GM18867 (cell line): ENCODE measurements around the gene ZNF697.
"Not testable (repeated sequence)": the region's sequence is repeated elsewhere in the genome, so short reads cannot be mapped to it uniquely, and the experiment has no call there.

ENCODE experiments used
- ATAC-seq: cut with Tn5 transposase; IDR thresholded peaks from one replicate; pipeline ENCODE4 v1.9.1; 2021; ENCODE audit warnings: mild to moderate bottlenecking, moderate library complexity; ENCODE audit not compliant: unreplicated experiment

Gene ZNF697

DNA sequence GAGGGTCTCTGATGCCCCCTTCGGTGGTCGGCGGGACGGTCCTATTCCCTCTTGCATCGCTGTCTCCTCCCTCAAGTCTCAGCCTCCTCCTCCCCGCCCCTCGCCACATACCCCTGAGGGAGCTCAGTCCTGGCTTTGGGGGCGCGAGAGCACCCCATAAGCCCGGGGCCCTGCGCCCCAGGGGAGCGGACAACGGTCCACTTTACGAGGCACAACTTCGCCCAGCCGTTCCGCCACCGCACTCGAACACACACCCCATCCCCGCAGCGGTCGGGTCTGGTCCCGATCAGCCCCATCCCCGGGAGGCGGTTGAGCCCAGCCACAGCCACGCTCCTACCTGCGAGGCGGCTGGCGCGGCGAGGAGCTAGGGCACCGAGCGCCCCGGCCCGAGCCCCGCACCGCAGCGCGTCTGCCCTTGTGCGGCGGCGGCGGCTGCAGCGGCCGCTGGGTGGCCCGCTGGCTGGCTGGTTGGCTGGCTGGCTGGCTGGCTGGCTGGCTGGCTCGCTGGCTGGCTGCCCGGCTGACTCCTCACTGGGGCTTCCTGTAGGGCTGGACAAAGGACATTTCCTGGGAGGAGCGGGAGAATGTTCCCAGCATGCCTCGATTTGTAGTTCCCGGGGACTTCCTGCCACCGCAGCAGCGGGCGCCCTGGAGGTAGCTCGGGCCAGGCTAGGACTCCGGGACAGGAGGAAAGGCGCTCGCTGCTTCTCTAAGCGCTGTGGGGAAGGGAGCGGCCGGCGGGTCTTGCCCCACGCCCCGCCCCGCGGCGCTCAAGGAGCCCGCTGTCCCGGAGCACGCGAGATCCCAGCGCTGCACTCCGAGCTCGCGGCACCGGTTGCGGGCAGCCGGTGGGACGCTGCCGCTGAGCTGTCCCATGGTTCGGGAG, at the start of gene ZNF697:
Gene ZNF697 (minus strand): TSS at position 533 of the 886 bp plus-strand sequence. CDS start 22,166 bp downstream, outside the sequence.
- ATAC-seq: peak; percentile 74

DNA sequence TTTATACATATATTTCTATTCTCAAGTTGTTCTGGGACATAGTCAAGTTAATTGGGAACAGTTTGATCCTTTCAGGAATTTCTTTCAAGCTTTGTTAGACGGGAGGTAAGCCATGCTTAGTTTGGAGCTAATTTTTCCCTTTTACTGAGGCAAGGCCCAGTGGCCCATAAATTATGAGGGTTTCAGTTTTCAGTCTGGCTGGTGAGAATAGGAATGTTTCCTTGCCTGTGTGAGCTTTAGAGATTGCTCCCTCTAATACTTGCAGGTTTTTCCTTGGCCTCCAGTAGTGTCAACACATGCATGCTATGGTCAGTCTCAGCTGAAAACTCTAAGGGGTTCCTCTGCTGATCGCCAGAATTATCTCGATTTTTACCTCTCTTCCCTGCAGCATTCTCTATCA, 49.5 kb upstream of the ZNF697 start:
- no peak for ATAC-seq

DNA sequence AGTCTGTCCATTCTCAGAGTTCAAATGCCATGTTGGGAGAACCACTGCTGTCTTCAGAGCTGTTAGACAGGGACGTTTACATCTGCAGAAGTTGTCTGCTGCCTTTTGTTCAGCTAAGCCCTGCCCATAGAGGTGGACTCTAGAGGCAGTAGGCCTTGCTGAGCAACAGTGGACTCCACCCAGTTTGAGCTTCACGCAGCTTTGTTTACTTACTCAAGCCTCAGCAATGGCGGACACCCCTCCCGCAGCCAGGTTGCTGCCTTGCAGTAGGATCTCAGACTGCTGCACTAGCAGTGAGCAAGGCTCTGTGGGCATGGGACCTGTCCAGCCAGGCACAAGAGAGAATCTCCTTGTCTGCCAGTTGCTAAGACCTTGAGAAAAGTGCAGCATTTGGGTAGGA, 48.8 kb upstream of the ZNF697 start:
- ATAC-seq: not testable (repeated sequence)

DNA sequence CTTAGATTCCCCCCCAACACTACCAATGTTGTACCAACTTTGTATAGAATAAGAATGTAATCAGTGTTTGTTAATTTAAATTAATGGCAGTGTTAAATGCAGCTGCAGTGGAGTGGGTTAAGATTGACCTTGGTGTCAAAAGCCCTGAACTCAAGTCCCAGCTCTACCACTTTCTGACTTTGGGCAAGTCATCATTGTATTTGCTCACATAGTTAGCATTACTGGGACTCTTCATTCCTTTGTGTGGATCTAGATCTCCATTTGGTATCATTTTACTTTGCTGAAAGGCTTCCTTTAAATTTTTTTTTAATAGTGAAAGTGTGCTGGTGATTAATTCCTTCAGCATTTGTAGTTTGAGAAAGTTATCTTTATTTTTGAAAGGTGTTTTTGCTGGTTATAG, 41.4 kb upstream of the ZNF697 start:
- ATAC-seq: no peak

- no peak for ATAC-seq
Observed at GRCh38 chr1:119688810-119689209, 40.7 kb upstream of the ZNF697 start.

GRCh38 chr1:119687434-119688079, 39.5 kb upstream of the ZNF697 start:
- ATAC-seq: no peak

- ATAC-seq: no peak
Observed at GRCh38 chr1:119686661-119687060, 38.6 kb upstream of the ZNF697 start.

DNA sequence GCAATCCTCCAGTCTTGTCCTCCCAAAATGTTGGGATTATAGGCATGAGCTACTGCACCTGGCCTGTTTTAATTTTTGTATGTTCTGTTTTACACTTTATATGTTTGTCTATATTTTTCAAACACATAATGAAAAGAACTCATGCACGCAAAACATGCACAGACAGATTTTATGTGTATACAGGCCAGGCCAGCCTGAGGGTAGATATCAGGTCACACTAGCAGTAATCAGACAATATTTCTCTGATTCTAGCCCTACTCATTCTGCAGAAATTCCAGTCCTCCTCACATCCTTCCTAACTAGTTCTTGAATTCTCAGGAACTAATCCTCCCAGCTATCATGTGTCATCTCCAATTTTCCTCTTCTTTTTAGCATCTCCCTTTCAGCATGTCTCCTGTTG, 35.8 kb upstream of the ZNF697 start:
- no peak for ATAC-seq

DNA sequence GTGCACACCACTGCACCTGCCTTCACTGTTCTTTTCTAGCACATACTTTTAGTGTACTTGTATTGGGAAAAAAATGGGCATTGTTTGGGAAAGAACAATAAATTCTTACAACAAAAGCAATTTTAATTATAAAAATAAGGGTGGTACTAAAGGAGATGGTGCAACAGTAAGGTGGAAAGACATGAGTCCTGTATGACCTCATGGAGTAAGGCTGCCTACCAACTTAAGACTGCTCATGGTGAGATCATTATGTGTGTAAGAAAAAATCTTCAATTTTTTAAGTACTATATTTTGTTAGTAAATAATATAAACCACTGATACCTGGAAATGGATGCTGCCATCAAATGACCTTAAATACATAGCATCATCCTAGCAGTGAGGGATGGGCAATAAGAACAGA, 34.1 kb upstream of the ZNF697 start:
- ATAC-seq: no peak

GRCh38 chr1:119681560-119681959, 33.5 kb upstream of the ZNF697 start:
- no peak for ATAC-seq

- no peak for ATAC-seq
Observed at GRCh38 chr1:119680723-119681122, 32.7 kb upstream of the ZNF697 start.

- ATAC-seq: no peak
Observed at GRCh38 chr1:119680193-119680592, 32.1 kb upstream of the ZNF697 start.

DNA sequence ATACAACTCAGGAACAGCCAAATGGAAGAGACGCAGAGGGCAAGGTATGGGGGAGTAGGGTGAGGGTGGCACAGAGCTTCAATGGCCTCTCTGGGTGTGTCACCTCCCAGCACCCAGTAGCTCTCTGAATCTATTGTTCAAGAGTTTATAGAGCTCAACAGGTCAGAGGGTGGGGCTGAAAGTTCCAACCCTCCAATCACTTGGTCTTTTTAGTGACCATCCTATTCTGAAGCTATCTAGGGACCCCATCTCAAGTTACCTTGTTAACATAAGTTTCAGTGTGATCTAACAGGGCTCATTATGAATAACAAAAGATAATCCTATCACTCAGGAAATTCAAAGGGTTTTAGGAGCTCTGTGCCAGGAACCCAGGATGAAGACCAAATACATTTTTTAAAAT, 31.2 kb upstream of the ZNF697 start:
- ATAC-seq: no peak

DNA sequence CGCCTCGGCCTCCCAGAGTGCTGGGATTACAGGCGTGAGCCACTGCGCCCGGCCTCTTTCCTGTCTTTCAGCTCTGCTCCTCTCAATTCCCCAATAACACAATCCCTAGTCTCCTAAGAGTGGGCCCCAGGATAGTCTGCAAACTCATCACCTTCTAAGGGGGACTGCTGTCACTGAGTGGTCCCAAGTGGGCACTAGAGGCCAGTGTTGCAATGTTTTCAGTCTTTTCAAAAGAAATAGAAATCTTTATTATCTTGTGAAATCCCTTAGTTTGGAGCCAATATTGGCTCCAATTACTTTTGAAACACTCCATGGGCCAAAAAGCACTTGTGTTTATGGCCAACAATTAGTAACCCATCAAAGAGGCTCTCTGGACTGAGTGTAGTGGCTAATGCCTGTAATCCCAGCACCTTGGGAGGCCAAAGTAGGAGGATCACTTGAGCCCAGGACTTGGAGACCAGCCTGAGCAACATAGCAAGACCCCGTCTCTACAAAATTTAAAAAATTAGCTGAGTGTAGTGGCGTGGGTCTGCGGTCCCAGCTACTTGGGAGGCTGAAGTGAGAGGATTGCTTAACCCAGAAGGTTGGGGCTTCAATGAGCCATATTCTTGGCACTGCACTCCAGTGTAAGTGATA, 28.6 kb upstream of the ZNF697 start:
- no peak for ATAC-seq

DNA sequence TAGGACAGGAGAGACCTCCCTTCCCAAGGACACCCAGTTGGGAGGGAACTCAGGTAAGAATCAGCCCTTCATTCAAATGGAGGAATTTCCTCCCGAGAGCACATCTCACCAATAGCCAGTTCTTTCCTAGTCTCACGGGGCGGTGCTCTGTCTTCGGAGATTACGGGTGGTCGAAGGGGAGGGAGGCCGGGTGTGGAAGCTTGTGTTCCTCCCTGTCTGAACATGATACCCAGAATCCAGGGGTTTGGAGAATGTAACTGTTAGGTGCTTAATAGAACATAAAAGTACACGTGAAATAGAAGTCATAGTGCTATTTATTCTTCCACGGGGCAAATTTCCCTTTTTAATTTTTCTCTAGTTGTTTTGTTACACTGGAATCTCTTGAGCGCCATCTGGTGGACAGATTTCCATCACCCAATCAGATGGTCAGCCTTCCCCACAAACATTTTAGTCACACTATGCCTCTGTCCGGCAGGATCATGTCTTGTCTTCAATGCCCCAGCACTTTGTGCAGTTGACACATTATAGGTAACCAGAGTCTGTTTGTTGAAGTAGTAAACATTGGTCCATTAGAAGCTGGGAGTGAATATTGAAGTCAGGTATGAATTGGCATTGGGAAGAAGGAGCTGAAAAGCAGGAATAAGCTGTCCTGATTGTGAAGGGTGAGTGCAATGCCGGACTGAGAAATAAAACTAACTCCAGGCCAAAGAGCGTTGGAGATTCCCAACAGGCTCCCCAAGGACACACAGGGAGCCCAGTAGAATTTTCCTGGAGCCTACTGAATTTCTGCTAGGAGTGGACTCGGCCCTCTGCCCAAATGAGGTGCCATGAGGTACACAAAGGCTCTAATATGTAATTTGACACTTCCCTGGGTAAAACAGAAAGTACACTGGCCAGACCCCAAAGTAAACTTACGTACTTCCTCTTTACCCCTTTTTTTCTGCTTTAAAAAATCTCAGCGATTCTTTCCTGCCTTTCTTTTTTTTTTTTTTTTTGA, 27.6 kb upstream of the ZNF697 start:
- peak; percentile 64 for ATAC-seq

DNA sequence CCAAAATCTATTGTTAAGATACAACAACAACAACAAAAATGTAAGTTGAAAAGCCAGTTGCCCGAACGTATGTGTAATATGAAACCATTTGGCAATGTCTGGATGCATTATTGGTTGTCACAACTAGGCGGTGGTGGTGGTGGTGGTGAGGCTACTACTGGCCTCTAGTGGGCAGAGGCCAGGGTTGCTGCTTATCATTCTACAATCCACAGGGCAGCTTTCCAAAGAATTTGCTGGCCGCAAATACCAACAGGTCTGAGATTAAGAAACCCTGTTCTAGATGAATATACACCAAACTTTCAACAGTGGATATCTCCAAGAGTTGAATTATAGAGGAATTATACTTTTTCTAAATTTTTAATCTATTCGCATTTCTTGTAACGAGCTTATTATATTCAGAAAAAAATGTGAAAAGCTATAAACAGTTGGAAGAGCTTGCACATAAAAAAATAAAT, 26.8 kb upstream of the ZNF697 start:
- ATAC-seq: no peak

DNA sequence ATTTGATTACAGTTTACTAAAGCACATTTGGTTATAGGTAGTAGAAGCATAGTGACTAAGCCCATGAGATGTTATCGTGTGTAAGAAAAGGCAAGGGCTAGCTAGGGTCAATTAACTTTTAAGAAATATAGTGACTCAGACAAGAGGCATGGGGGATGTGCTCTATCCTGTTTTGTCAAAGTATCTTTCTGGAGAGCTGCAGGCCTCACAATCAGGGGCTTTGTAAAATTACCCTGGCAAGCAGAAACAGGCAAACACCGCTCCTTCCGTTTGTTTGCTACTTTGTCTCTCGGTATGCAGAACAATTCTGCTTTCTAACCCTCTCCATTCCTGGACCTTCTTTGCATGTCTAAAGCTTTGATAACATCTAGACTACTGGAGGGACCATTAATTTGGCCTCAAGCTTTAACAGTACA, 26.1 kb upstream of the ZNF697 start:
- no peak for ATAC-seq

DNA sequence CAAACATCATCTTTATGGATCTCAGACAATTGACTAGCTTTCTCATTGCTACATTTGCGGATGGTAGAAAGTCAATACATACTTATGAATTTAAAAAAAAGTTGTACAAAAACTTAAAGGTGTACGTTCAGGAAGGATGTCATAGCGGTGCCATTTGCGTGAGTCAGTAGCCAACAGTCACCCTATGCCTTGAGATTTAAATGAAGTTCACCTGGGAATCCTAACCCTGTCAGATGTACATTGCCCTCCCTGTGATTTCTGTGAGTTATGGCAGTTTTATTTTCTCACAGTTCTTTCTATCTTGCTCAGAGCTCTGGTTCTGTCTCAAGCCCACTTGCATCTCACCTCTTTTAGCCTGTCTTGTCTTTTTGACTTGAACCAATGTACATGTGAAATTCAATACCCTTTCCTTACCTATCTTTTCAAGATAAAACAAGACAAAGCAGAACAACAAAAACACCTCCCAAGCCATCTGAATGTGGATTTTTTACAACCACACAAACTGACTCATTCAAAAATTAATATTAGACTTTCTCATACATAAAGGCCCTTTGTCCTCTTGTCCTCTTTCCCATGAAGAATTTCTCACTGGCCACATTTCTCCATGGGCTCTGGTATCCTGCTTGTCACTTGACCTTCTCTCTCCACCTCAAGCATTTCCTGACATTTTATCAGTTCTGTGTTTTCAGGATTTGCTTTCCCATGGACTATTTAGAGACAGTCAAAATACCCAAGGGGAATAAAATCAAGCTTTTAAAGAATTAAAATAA, 25.3 kb upstream of the ZNF697 start:
- ATAC-seq: no peak

- no peak for ATAC-seq
Observed at GRCh38 chr1:119670898-119671297, 22.8 kb upstream of the ZNF697 start.

DNA sequence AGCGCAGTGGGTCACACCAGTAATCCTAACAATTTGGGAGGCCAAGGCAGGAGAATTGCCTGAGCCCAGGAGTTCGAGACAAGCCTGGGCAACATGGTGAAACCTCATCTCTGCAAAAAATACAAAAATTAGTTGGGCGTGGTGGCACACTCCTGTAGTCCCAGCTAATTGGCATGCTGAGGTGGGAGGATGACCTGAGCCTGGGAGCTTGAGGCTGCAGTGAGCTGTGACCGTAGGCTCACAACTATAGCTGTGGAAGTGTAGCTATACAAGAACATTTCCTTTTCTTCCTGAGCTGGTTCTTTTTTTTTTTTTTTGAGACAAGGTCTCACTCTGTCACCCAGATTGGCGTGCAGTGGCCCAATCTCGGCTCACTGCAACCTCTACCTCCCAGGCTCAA, 19.1 kb upstream of the ZNF697 start:
- no peak for ATAC-seq
